Endothelial cell of umbilical vein (primary cell): ENCODE results near the gene PSIP1. TPM values are rescaled to one million over a fixed set of nuclear protein-coding genes. Genes with fewer than 3 reads are reported as not detected.

ENCODE experiments used
- BruUV-seq: library from RNA; stranded (reverse); fragments of 400-500 nt; replicated peaks from 2 replicates; lab custom pipeline; 2021; lab: Mats Ljungman, UMichigan
- CTCF ChIA-PET: fragments of 300-600, 350-600 bp; sonication (Branson Sonifier 250); formaldehyde crosslinking; loops from one replicate; lab custom pipeline; 2021; ENCODE audit warnings: antibody characterized with exemption, inconsistent platforms; lab: Charles Lee
- POLR2A ChIA-PET: fragments of 300-600, 350-600 bp; sonication (Branson Sonifier 250); formaldehyde crosslinking; loops from one replicate; lab custom pipeline; 2021; ENCODE audit warnings: antibody characterized with exemption, inconsistent platforms; lab: Charles Lee
- DNase-seq: peaks from one replicate; pipeline ENCODE4 v3.0.0-alpha.2; 2011; ENCODE audit warnings: low read depth, low spot score
- FAIRE-seq: peaks from 2 replicates; lab custom pipeline; 2011; peaks lifted over from hg19 to GRCh38; lab: Jason Lieb, UNC
- H2AFZ ChIP-seq: 2 replicates; pipeline ENCODE4 v1.6.0; 2012; ENCODE audit warnings: low read depth, low read length, control low read depth, inconsistent platforms
- H3K27ac ChIP-seq: 2 replicates; pipeline ENCODE4 v1.5.1; 2011; ENCODE audit warnings: low read depth, mild to moderate bottlenecking, control low read depth, low read length, moderate library complexity; ENCODE audit not compliant: insufficient read depth
- H3K27me3 ChIP-seq, 2 experiments: 2 replicates each; pipeline versions ENCODE4 v1.6.0 to v1.6.1; 2011; ENCODE audit warnings: low read length in 2 of 2, mixed read lengths in 1 of 2; ENCODE audit not compliant: control insufficient read depth in 2 of 2, insufficient read depth in 2 of 2
- H3K36me3 ChIP-seq, 2 experiments: 2 replicates in 1 of 2; 3 replicates in 1 of 2; pipeline ENCODE4 v1.5.1; 2011; ENCODE audit warnings: low read length in 2 of 2, mild to moderate bottlenecking in 1 of 2, moderate library complexity in 1 of 2; ENCODE audit not compliant: control insufficient read depth in 2 of 2, insufficient read depth in 2 of 2; ENCODE audit errors: extremely low read depth in 1 of 2
- H3K4me1 ChIP-seq: 3 replicates; pipeline ENCODE4 v1.5.1; 2011; ENCODE audit warnings: mild to moderate bottlenecking, low read length; ENCODE audit not compliant: control insufficient read depth, insufficient read depth; ENCODE audit errors: extremely low read depth
- H3K4me2 ChIP-seq: 2 replicates; pipeline ENCODE4 v1.6.1; 2011; ENCODE audit warnings: low read length, control low read depth, mixed read lengths; ENCODE audit not compliant: insufficient read depth
- H3K4me3 ChIP-seq, 3 experiments: fragments of 200-600 bp in 1 of 3; sonication (generic), shearing (Covaris generic) in 1 of 3; replicated peaks in 1 of 3; 2 replicates each; pipeline ENCODE4 v1.5.1; 2011 to 2016; ENCODE audit warnings: control low read depth in 3 of 3, low read length in 3 of 3, mild to moderate bottlenecking in 2 of 3, inconsistent platforms in 1 of 3, low read depth in 1 of 3, moderate library complexity in 1 of 3; ENCODE audit not compliant: insufficient read depth in 1 of 3
- H3K79me2 ChIP-seq: 2 replicates; pipeline ENCODE4 v1.6.0; 2012; ENCODE audit warnings: low read length, inconsistent platforms; ENCODE audit not compliant: control insufficient read depth, insufficient read depth
- H3K9ac ChIP-seq: replicated peaks from 2 replicates; pipeline ENCODE3; 2011; ENCODE audit warnings: low read length, control low read depth; ENCODE audit not compliant: insufficient read depth; ENCODE audit errors: extremely low read depth
- H3K9me1 ChIP-seq: replicated peaks from 3 replicates; pipeline ENCODE4 v1.6.0; 2011; ENCODE audit warnings: mild to moderate bottlenecking, low read length; ENCODE audit not compliant: control insufficient read depth, insufficient read depth; ENCODE audit errors: extremely low read depth
- H3K9me3 ChIP-seq: replicated peaks from 2 replicates; pipeline ENCODE4 v1.5.1; 2012; ENCODE audit warnings: low read length, inconsistent platforms; ENCODE audit not compliant: control insufficient read depth, insufficient read depth
- H4K20me1 ChIP-seq: replicated peaks from 2 replicates; pipeline ENCODE3; 2011; ENCODE audit warnings: mild to moderate bottlenecking, low read length; ENCODE audit not compliant: control insufficient read depth, insufficient read depth; ENCODE audit errors: extremely low read depth
- CTCF ChIP-seq, 2 donors: IDR thresholded peaks; 1 replicate in 1 of 2; 2 replicates in 1 of 2; pipeline ENCODE4 v1.5.1; 2011; ENCODE audit warnings: low read length in 2 of 2, mild to moderate bottlenecking in 2 of 2, moderate library complexity in 2 of 2, control low read depth in 1 of 2, inconsistent platforms in 1 of 2, low read depth in 1 of 2; ENCODE audit not compliant: insufficient read depth in 1 of 2; ENCODE audit errors: extremely low read depth in 1 of 2
- EZH2 ChIP-seq: IDR thresholded peaks from 2 replicates; pipeline ENCODE4 v1.6.1; 2012; ENCODE audit warnings: borderline replicate concordance, low read depth, mild to moderate bottlenecking, moderate library complexity, low read length, inconsistent platforms; ENCODE audit not compliant: severe bottlenecking
- FOS ChIP-seq: IDR thresholded peaks from 2 replicates; pipeline ENCODE4 v1.6.1; 2011; ENCODE audit warnings: mild to moderate bottlenecking, low read length, moderate library complexity, borderline replicate concordance; ENCODE audit not compliant: insufficient read depth
- GATA2 ChIP-seq: IDR thresholded peaks from 2 replicates; pipeline ENCODE4 v1.7.0; 2011; ENCODE audit warnings: low read depth, mild to moderate bottlenecking, moderate library complexity, mixed read lengths, low read length; ENCODE audit not compliant: insufficient read length, insufficient read depth
- JUN ChIP-seq: IDR thresholded peaks from 2 replicates; pipeline ENCODE4 v1.6.1; 2011; ENCODE audit warnings: borderline replicate concordance, low read depth; ENCODE audit not compliant: insufficient read length, insufficient read depth
- MAX ChIP-seq: IDR thresholded peaks from 2 replicates; pipeline ENCODE4 v1.6.1; 2011; ENCODE audit not compliant: insufficient read depth, insufficient read length
- MYC ChIP-seq: IDR thresholded peaks from one replicate; pipeline ENCODE4 v1.6.1; 2011; ENCODE audit warnings: mild to moderate bottlenecking, low read depth, low read length
- POLR2A ChIP-seq: IDR thresholded peaks from 2 replicates; pipeline ENCODE4 v1.6.1; 2012; ENCODE audit warnings: low read depth, mild to moderate bottlenecking, control low read depth, low read length
- POLR2AphosphoS5 ChIP-seq: IDR thresholded peaks from 2 replicates; pipeline ENCODE4 v1.6.1; 2012; ENCODE audit warnings: low read depth, mild to moderate bottlenecking, control low read depth, low read length, moderate library complexity; ENCODE audit not compliant: insufficient read depth
- dilution Hi-C: fragments of 300-500 bp; cut with MboI; formaldehyde crosslinking; loops from one replicate; pipeline ENCODE4 v1.15.0; 2019; ENCODE audit warnings: low sequenced_read_pairs; ENCODE audit not compliant: extremely low pct_ligation_motif_present
- intact Hi-C: fragments of 100-400 bp; cut with micrococcal nuclease; formaldehyde crosslinking; loops from one replicate; pipeline ENCODE4 v1.10.0; 2022
- polyA plus RNA-seq, 4 experiments: library from polyadenylated mRNA; depleted of rRNA in 3 of 4; stranded (reverse) in 3 of 4; unstranded in 1 of 4; fragments of >200 nt; gene quantifications; 2 replicates each; pipeline versions ENCODE4 v1.2.1 to v1.2.3, GENCODE V29; 2011 to 2012; ENCODE audit warnings: missing spikeins in 1 of 4
- total RNA-seq: library from RNA; stranded (reverse); gene quantifications from 2 replicates; pipeline ENCODE4 v1.2.3, GENCODE V29; 2021

PSIP1 gene
- total and polyA plus RNA-seq, 2 donors (not counting 3 experiments of a cell fraction or from before 2014, with no cell fraction given) = 12.9 to 76.7 TPM

GRCh38 chr9:15498246-15498995 lies 12.3 kb downstream of the PSIP1 start:
- Histone ChIP-seq H4K20me1 (no peaks in the 10 kb centered on the region), H2AFZ (no peak overlapping the region), H3K4me3 (no peak overlapping the region), H3K9me3 (no peaks in the 10 kb centered on the region), H3K27ac (no peak overlapping the region), H3K79me2 (peaks cover 34% of the 10 kb centered on the region), H3K36me3 (peaks cover 0 to 2% of the 10 kb centered on the region in 2 experiments), H3K4me1 (peaks cover 7% of the 10 kb centered on the region), H3K27me3 (no peaks in the 10 kb centered on the region), H3K9me1 (no peaks in the 10 kb centered on the region), H3K9ac (no peak overlapping the region), H3K4me2 (no peak overlapping the region)
- intact Hi-C loops = no loop called here
- TF ChIP-seq POLR2AphosphoS5 (no peak), EZH2 (no peak), JUN (no peak), CTCF (IDR thresholded peaks at IDR 0.05; ENCODE audit: extremely low read depth in 1 of 2, insufficient read depth in 1 of 2, low read depth in 1 of 2, low read length in 2 of 2) (no peak), POLR2A (no peak), MYC (no peak), FOS (no peak), GATA2 (no peak), MAX (no peak)
- FAIRE-seq (no peak), DNase-seq (no peak)
- dilution Hi-C loops = no loop called here
- no TSS peak for BruUV-seq
- ChIA-PET CTCF (no interaction called here), POLR2A (no interaction called here)
